OCI-M1 (cell line): ENCODE data around the gene NXPH3.
"Not testable (repeated sequence)": the region's sequence is repeated elsewhere in the genome, so short reads cannot be mapped to it uniquely, and the experiment has no call there.

Source experiments
- DNase-seq: peaks from one replicate; lab custom pipeline; 2025; lab: John Stamatoyannopoulos, UW

Gene NXPH3

DNA sequence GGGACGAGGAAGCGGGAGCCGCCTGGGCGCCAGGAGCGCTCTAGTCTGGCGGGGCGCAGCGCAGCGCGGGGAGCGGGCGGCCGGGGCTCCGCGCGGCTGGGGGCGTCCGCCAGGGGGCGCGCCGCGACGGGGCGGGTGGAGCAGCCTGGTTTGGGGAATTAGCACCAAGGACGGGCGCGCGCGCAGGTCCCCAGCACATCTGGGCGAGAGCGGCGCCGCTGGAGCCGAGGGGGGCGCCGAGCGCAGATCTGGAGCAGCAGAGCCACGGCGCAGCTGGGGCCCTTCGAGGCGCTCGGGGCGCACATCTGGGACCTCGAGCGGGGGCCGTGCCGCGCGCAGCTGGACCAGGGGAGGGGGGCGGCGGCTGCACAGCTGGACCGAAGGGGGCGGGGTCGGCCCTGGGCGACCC, at the start of gene NXPH3:
Gene NXPH3, plus strand, starts transcription at position 193 of the 409 bp plus-strand sequence. CDS start 349 bp downstream, outside the sequence.
- DNase-seq: peak; percentile 45

- no peak for DNase-seq
Observed at GRCh38 chr17:49527927-49528651, 47.6 kb upstream of the NXPH3 start.

GRCh38 chr17:49528966-49529365, 46.7 kb upstream of the NXPH3 start:
- no peak for DNase-seq

DNA sequence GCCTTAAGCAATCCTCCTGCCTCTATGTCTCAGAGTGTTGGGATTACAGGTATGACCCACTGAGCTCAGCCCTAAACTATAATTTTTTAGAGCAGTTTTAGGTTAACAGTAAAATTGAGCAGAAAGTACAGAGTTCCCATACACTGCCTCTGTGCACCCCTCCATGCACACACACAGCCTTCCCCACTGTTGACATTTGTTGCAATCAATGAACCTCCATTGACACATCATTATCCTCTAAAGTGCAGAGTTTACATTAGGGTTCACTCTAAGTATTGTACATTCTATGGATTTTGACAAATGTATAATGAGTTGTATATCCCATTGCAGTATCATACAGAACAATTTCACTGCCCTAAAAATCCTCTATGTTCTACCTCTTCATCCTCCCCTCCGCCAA, 45.6 kb upstream of the NXPH3 start:
- no peak for DNase-seq

DNA sequence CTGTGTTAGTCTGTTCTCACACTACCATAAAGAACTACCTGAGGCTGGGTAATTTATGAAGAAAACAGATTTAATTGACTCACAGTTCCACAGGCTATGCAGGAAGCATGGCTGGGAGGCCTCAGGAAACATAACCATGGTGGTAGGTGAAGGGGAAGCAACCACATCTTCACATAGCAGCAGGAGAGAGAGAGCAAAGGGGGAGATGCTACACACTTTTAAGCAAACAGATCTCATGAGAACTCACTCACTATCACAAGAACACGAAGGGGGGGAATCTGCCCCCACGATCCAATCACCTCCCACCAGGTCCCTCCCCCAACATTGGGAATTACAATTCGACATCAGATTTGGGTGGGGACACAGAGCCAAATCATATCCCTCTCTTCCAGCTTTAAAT, 31.8 kb upstream of the NXPH3 start:
- DNase-seq: no peak

- DNase-seq: no peak
Observed at GRCh38 chr17:49545007-49545660, 30.5 kb upstream of the NXPH3 start.

GRCh38 chr17:49545806-49546545, 29.7 kb upstream of the NXPH3 start:
- DNase-seq: no peak

DNA sequence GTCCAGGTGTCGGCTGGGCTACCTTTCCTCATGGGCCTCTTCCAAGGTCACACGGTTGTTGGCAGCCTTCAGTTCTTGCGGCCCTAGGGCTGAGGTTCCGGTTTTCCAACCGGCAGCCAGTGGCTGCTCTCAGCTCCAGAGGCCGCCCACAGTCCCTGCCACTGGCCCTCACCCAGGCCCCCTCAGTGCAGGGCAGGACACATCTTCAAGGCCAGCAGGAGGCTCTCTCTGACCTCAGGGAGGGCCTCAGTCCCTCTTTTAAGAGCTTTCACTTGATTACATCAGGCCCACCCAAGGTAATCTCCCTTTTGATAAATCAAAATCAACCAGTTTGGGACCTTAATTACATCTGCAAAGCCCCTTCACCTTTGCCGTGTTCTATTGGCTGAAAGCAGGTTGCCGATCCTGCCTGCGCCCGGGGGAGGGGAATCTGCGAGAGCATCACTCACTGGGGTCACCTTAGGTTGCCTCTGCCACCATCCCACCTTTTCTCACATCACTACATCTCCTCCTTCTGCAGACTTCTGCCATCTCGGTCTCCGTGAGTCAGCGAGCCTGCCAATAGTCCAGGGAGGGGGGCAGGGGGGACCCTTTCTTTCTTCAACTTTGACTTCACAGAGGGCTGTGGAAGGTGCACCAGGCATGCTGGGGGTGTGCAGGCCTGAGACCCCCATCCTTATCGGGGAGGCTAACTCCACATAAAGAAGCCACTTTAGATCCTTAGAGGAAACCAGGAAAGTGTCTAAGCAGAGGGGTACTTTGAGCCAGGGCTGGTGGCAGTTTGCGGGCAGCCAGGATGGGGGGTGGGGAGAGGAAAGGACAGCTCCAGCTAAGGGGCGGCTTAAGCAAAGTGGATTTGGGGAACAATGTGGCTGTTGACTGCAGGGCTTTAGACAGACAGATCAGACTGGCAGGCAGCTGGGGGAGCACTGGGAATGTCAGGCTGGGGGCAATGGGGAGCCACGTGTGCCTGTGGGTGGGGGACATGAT, 28.8 kb upstream of the NXPH3 start:
- DNase-seq: no peak

- no peak for DNase-seq
Observed at GRCh38 chr17:49547566-49547965, 28.1 kb upstream of the NXPH3 start.

GRCh38 chr17:49548051-49548505, 27.6 kb upstream of the NXPH3 start:
- DNase-seq: no peak

DNA sequence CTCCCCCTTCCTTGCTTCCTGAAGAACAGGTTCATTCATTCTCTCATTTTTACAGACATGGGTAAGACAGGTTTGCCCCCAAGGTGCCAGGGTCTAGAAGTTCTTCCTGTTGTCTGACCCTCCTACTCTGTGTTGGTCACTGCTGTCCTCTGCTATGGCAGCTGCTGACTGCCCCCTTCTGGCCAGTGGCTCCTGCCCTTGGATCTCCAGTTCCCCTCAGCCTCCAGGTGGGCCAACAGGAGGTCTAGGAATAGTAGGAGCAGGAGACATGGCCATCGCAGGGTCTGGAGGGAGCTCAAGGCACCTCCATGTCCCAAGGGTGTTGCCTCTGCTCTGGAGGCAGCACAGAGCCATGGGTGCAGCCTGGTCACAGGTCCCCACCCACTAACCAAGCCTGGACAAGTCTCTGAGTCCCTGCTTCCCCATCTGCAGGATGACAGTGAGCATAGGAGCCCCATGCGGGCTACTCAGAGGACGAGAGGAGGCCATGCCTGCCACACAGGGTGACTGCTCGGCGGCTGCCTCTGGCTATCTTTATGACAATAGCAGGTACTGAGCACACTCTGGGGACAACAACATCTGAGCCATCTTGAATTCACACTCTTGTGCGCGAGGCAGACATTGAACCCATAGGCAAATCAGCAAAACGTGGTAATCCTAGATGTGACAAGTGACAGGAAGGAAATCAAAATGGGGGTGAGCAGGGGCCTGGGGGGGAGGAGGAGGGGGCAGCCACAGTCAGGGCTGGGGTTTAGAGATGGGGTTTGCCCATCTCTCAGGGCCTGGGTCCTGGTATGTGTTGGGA, 27.0 kb upstream of the NXPH3 start:
- peak; percentile 62 for DNase-seq

- DNase-seq: no peak
Observed at GRCh38 chr17:49549311-49549605, 26.4 kb upstream of the NXPH3 start.

- DNase-seq: no peak
Observed at GRCh38 chr17:49549691-49550678, 25.7 kb upstream of the NXPH3 start.

GRCh38 chr17:49550764-49551163, 24.9 kb upstream of the NXPH3 start:
- DNase-seq: not testable (repeated sequence)

DNA sequence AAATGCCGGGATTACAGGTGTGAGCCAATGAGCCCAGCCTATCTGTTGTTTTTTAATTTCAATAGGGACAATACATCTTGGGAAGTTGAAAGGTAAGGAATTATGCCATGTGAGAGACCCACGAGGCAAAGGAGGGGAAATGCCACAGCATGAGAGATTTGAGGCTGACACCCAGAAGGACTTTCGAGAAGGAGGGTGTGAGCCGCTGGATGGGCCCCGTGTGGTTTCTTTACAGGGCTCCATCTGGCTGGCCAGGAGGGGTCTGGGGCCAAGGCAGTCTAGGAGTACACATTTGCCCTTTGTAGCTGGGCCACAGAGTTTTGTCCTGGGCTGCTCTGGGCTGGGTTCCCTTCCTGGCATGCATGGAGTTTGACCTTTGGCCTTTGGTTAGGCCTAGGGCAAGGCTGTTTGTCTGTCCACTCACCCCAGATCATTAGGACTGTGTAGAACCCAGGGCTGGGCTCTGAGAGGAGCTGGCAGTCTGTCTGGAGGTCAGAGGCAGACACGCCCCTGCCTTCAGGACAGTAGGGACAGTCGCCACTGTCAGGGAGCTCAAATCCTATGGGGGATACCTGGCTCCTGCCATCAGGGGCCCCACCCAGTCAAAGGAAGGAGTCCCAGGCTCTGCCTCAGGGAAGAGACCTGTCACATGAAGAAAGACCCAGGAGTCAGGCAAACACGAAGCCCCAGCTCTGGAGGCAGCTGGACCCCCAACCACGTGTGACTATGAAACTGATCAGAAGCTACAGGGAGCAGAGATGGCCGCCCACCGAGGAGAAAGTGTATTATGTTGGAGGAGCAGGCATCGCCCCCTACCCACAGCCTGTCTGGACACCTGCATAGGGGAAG, 24.2 kb upstream of the NXPH3 start:
- no peak for DNase-seq

DNA sequence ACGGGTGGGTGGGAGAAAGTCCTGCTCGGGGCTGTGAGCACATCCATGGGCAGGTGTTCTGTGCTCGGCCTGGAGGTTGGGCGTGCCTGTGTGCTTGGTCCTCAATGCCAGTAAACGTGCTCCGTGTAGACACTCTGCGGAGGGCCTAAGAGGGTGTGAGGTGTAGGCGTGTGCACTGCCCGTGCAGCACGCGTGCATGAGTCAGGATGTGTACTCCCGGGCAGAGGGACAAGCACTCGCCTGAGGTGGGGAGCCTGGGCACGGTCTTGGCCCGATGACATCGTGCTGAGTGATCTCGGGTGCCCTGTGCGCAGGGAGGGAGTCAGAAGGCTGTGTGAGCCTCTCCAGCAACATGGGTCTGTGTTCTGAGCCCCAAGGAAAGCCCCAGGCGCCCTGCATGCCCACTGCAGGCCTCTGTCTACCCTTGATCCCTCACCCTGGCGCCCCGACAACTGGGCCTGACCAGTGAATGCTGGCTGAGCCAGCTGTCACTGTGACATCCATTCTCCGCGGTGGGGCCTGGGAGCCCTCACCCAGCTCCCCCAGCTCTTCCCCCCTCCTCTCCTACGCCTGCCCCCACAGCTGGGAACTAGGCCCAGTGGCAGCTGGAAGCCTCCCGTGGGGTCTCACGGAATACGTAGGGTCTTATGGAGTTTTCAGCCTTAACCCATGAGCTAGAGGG, 23.5 kb upstream of the NXPH3 start:
- DNase-seq: no peak

- no peak for DNase-seq
Observed at GRCh38 chr17:49553676-49554335, 21.9 kb upstream of the NXPH3 start.
